DND-41 (cell line): ENCODE measurements around the gene PAPPA2.

Source experiments
- CTCF ChIP-seq: IDR thresholded peaks from 2 replicates; pipeline ENCODE4 v1.5.1; 2012; ENCODE audit warnings: borderline replicate concordance, low read length, moderate library complexity, mild to moderate bottlenecking; ENCODE audit not compliant: poor library complexity, severe bottlenecking; ENCODE audit errors: extremely low read depth
- EZH2 ChIP-seq: IDR thresholded peaks from 3 replicates; pipeline ENCODE4 v1.6.1; 2012; ENCODE audit warnings: borderline replicate concordance, low read depth, mild to moderate bottlenecking, moderate library complexity, low read length, inconsistent platforms; ENCODE audit not compliant: severe bottlenecking

GRCh38 chr1:176893625-176894352 lies 430.8 kb downstream of the PAPPA2 start:
- no peak for TF ChIP-seq CTCF
- TF ChIP-seq EZH2 = no peak
